SU-DHL-6 (cell line): ENCODE data around the gene PPM1H.

Experiments used
- EZH2phosphoT487 ChIP-seq: fragments of 200-600 bp; sonication (generic), shearing (Covaris generic); conservative IDR thresholded peaks from 2 replicates; pipeline ENCODE4 v1.6.1; 2018; ENCODE audit warnings: mild to moderate bottlenecking, antibody characterized with exemption, low read length, moderate library complexity, mixed read lengths
- TF ChIP-seq, protein P1 (sequence below): fragments of 200-600 bp; sonication (generic); IDR thresholded peaks from one replicate; pipeline ENCODE4 v1.5.1; 2017; ENCODE audit warnings: antibody characterized with exemption, mild to moderate bottlenecking, low read length, moderate library complexity; ENCODE audit not compliant: insufficient read depth, poor library complexity, severe bottlenecking

GRCh38 chr12:62771828-62772227 is 163.1 kb downstream of the PPM1H start:
- TF ChIP-seq, protein P1, sequence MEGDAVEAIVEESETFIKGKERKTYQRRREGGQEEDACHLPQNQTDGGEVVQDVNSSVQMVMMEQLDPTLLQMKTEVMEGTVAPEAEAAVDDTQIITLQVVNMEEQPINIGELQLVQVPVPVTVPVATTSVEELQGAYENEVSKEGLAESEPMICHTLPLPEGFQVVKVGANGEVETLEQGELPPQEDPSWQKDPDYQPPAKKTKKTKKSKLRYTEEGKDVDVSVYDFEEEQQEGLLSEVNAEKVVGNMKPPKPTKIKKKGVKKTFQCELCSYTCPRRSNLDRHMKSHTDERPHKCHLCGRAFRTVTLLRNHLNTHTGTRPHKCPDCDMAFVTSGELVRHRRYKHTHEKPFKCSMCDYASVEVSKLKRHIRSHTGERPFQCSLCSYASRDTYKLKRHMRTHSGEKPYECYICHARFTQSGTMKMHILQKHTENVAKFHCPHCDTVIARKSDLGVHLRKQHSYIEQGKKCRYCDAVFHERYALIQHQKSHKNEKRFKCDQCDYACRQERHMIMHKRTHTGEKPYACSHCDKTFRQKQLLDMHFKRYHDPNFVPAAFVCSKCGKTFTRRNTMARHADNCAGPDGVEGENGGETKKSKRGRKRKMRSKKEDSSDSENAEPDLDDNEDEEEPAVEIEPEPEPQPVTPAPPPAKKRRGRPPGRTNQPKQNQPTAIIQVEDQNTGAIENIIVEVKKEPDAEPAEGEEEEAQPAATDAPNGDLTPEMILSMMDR: no peak
- no peak for TF ChIP-seq EZH2phosphoT487
